Uterus (tissue), 4 donors: ENCODE measurements around the gene TBKBP1. TPM values are rescaled to one million over a fixed set of nuclear protein-coding genes. Genes with fewer than 3 reads are reported as not detected.

Source experiments
- DNase-seq, 2 donors: peaks; one replicate each; pipeline ENCODE4 v3.0.0-alpha.2; 2019 to 2020
- H3K27ac ChIP-seq, 2 donors: fragments of 200-600 bp; sonication (generic); 1 replicate in 1 of 2; 2 replicates in 1 of 2; pipeline ENCODE4 v1.5.1; 2016 to 2018
- H3K27me3 ChIP-seq, 2 donors: fragments of 200-600 bp; sonication (generic); one replicate each; pipeline ENCODE4 v1.5.1; 2018 to 2019; ENCODE audit warnings: control low read depth in 1 of 2
- H3K36me3 ChIP-seq, 2 donors: fragments of 200-600 bp; sonication (generic); one replicate each; pipeline ENCODE4 v1.5.1; 2019; ENCODE audit warnings: control low read depth in 1 of 2
- H3K4me1 ChIP-seq, 2 donors: fragments of 200-600 bp; sonication (generic); one replicate each; pipeline ENCODE4 v1.5.1; 2018 to 2019; ENCODE audit warnings: control low read depth in 1 of 2
- H3K4me3 ChIP-seq, 2 donors: fragments of 200-600 bp; sonication (generic); 1 replicate in 1 of 2; 2 replicates in 1 of 2; pipeline ENCODE4 v1.5.1; 2018 to 2019; ENCODE audit warnings: mild to moderate bottlenecking in 1 of 2
- H3K9me3 ChIP-seq, 2 donors: fragments of 200-600 bp; sonication (generic); one replicate each; pipeline ENCODE4 v1.5.1; 2019; ENCODE audit warnings: control low read depth in 1 of 2
- POLR2A ChIP-seq, 2 donors: fragments of 450-650 bp; IDR thresholded peaks; one replicate each; pipeline ENCODE4 v1.6.1; 2016; ENCODE audit warnings: antibody characterized with exemption in 2 of 2, mild to moderate bottlenecking in 1 of 2, moderate library complexity in 1 of 2
- intact Hi-C: fragments of 100-400 bp; cut with DNase I; formaldehyde crosslinking; loops from one replicate; pipeline ENCODE4 v1.15.1; 2023; ENCODE audit warnings: low total_unique reads
- total RNA-seq, 4 donors: library from RNA; depleted of rRNA in 3 of 4; stranded (reverse); fragments of >200 nt in 3 of 4; gene quantifications; one replicate each; pipeline versions ENCODE4 v1.1.0 to v1.2.4, GENCODE V29; 2014 to 2023
- TF ChIP-seq, protein P1 (sequence below), 4 experiments: fragments of 200-600 bp in 2 of 4; fragments of 450-650 bp in 2 of 4; sonication (generic) in 2 of 4; IDR thresholded peaks; one replicate each; pipeline ENCODE4 v1.5.1; 2016 to 2019; ENCODE audit warnings: antibody characterized with exemption in 4 of 4, mild to moderate bottlenecking in 2 of 4, moderate library complexity in 1 of 4
- donor health status: DM: yes; HTN: yes; CAD: no.

Gene TBKBP1
- total RNA-seq, 4 donors from 2014 or later = 2.6 to 24.8 (median 10.7) TPM

DNA sequence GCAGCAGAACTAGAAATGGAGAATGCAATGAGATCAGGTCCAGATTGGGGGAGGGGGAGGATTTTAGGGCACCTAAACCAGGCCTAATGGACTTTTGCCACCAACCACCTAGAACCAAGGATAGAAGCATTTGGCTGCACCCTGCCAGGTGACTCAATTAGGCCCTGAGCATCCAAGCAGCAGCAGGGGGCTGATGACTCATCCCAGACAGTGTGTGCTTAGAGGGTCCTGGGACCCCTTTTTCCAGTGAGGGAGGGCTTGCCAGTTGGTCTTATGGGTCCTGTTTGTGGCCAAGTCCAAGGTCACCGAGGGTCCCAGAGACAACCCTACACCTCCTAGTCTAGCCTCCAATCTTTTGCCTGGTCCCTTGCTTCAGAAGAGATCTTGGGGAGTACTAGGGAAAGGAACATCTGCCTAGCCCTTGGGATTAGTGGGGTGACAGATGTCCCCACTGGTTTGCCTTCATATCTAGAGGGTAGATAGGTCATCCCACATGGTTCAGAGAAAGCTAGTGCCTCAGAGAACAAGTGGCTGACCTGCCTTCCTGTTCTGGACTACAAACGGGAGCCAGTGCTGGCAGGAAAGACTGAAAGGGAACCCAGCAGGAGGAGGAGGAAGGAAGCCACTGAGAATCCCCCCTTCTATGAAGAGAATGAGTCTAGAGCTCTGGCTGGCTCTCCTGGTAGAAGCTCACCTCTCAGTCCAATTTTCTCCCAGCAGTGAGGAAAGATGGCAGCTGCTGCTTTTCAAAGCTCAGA lies 1.6 kb upstream of the TBKBP1 start:
- intact Hi-C loops = no loop called here
- no peak for TF ChIP-seq POLR2A (IDR thresholded peaks at IDR 0.05)
- TF ChIP-seq, protein P1, sequence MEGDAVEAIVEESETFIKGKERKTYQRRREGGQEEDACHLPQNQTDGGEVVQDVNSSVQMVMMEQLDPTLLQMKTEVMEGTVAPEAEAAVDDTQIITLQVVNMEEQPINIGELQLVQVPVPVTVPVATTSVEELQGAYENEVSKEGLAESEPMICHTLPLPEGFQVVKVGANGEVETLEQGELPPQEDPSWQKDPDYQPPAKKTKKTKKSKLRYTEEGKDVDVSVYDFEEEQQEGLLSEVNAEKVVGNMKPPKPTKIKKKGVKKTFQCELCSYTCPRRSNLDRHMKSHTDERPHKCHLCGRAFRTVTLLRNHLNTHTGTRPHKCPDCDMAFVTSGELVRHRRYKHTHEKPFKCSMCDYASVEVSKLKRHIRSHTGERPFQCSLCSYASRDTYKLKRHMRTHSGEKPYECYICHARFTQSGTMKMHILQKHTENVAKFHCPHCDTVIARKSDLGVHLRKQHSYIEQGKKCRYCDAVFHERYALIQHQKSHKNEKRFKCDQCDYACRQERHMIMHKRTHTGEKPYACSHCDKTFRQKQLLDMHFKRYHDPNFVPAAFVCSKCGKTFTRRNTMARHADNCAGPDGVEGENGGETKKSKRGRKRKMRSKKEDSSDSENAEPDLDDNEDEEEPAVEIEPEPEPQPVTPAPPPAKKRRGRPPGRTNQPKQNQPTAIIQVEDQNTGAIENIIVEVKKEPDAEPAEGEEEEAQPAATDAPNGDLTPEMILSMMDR (IDR thresholded peaks at IDR 0.05) = no peak
- Histone ChIP-seq H3K27me3 (no peaks in the 10 kb centered on the region), H3K36me3 (no peaks in the 10 kb centered on the region), H3K27ac (no peak overlapping the region), H3K9me3 (no peaks in the 10 kb centered on the region), H3K4me1 (peaks cover 0 to 3% of the 10 kb centered on the region in 2 donors), H3K4me3 (no peak overlapping the region)
- DNase-seq = no peak

DNA sequence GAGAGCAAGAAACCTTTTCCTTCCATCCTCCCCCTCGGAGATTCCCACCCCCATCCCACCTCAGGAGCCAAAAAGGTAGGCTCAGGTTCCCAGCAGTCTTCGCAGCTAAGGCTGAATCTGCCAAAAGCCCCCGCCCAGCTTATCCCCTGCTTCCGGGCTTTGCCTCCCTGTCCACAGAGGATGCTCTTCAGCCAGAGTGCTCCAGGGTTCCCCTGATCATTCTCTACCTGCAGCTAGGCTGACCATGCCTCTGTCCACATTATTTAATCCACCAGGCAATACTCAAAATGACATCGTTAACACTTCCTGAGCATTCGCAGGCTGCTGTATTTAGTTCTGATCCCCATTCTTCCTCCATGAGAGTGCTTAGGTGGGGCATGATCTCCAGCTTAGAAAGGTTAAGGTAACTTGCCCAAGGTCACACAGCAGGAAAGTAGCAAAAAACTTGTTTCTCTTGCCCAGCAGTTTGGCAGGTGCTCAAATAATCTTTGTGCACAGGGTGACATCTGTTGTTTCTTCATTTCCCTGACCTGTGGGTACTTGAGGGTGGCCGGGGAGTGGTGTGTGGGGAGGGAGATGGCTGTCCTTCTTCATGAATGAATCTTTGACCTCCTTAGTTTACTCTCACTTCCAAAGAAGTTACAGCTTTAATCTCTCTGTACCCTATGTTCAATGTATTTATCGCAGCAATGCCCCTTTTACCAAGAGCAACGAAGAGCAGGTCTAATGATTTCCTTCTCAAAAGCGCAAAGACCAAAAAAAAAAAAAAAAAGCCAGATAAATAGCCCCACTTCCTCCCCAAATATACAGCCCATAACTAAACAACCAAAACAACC lies 848 bp upstream of the TBKBP1 start:
- H3K27me3 ChIP-seq = no peaks in the 10 kb centered on the region
- H3K9me3 ChIP-seq = no peaks in the 10 kb centered on the region
- no peak for TF ChIP-seq POLR2A (IDR thresholded peaks at IDR 0.05)
- TF ChIP-seq, protein P1 (IDR thresholded peaks at IDR 0.05) = no peak
- H3K4me3 ChIP-seq = peak overlapping the region; percentile 78 to 86
- H3K36me3 ChIP-seq = no peaks in the 10 kb centered on the region
- no peak for DNase-seq
- H3K4me1 ChIP-seq = peaks cover 0 to 3% of the 10 kb centered on the region in 2 donors
- intact Hi-C loops = no loop called here
- H3K27ac ChIP-seq = peak overlapping the region; percentile 84 to 88

DNA sequence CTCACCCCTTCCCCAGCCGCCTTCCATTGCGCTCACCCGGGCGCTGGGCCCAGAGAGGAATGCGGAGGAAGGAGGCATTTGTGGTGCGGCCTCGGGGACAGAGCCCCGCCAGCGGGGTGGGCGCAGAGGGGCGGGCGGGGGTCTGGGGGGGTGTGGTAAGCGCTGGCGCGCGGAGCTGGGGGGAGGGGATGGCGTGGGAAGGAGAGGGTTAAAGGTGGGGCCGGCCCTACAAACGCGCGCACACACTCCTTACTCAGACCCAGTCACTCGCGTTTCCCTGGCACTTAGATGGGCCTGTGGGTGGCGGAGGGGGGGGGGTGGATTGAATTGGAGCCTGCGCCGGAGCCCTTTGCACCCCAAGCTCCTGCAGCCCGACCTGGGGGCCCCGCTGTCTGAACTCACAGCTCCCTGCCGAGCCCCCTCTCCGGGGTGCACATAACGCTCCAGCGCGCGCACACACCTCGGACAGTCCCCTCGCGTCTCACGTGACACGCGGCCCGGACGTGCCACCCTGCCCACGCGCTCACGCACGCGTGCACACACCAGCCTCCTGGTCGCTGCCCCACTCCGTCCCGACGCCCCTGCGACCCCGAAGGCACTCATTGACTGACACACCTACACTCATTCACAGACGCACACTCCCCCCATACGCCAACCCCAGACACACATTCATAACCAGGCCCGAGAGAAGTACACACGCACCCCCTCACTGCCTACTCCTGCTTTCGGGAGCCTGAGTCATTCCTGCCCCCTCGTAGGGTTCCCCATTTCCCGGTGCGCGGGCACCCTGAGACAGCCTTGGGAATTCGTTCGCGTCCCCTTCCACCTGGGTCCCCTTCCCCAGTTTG lies 844 bp downstream of the TBKBP1 start:
- intact Hi-C loops = no loop called here
- Histone ChIP-seq H3K27me3 (no peaks in the 10 kb centered on the region), H3K9me3 (no peaks in the 10 kb centered on the region), H3K4me1 (peaks cover 0 to 3% of the 10 kb centered on the region in 2 donors), H3K36me3 (no peaks in the 10 kb centered on the region), H3K27ac (peak overlapping the region; percentile 84 to 88), H3K4me3 (peak overlapping the region; percentile 78 to 86)
- peak; percentile 57 to 65 for DNase-seq
- peak in 1 of 2 donors; percentile 16 for TF ChIP-seq POLR2A (IDR thresholded peaks at IDR 0.05)
- TF ChIP-seq, protein P1 (IDR thresholded peaks at IDR 0.05) = no peak

DNA sequence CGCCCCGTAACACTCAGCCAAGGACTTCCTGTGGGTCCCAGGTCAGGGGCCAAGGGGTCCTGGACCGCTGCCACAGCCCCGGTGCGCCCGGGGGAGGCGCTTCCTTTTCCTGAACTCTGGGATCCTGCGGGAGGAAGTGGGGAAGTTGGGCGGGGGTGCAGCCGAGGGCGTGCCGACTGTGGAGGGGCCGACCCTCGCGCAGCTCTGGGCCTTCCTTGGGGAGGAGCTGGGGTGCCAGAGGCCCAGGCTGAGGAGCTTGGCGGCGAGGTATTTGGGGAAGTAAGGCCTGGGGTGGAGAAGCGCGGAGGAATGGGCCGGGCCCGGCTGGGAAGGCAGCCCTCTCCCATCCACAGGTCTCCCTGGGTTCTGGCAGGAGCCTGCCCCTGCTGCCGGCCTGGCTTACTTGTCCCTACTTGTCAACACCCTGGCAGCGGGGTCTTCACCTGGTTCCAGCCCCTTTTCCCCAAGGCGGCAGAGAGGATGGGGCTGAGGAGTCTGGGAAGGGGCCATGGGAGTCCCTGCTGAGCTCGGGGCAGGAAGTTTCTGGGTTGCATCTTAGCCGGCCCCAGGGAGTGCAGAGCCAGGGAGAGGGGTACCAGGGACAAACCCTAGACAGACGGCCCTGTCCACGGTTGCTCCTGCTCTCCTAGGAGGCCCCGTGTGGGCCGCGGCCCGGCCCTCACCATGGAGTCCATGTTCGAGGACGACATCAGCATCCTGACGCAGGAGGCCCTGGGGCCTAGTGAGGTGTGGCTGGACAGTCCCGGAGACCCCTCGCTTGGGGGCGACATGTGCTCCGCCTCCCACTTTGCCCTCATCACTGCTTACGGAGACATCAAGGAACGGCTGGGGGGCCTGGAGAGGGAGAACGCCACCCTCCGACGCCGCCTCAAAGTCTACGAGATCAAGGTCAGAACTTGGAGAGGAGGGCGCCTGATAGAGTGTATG lies 1.7 kb downstream of the TBKBP1 start:
- TF ChIP-seq, protein P1 (IDR thresholded peaks at IDR 0.05) = no peak
- no peak for TF ChIP-seq POLR2A (IDR thresholded peaks at IDR 0.05)
- Histone ChIP-seq H3K4me1 (peaks cover 0 to 3% of the 10 kb centered on the region in 2 donors), H3K36me3 (no peaks in the 10 kb centered on the region), H3K27me3 (no peaks in the 10 kb centered on the region), H3K4me3 (peak overlapping the region; percentile 78 to 86), H3K27ac (peak overlapping the region; percentile 84 to 88), H3K9me3 (no peaks in the 10 kb centered on the region)
- DNase-seq = peak; percentile 44 to 58
- intact Hi-C loops = no loop called here
